HepG2 (cell line): ENCODE results near the gene DNAJB12. TPM values are rescaled to one million over a fixed set of nuclear protein-coding genes. Genes with fewer than 3 reads are reported as not detected.

Source experiments
- ASH2L ChIP-seq: fragments of 300-600, 200-600 bp; sonication (generic); IDR thresholded peaks from 2 replicates; pipeline ENCODE4 v1.7.0; 2017; ENCODE audit warnings: low read depth, mild to moderate bottlenecking, moderate library complexity, mixed read lengths, low read length; ENCODE audit not compliant: insufficient read length
- BCL6 ChIP-seq: IDR thresholded peaks from 2 replicates; pipeline ENCODE4 v1.6.1; 2016; ENCODE audit warnings: missing genetic modification reagents, missing compliant biosample characterization
- HCFC1 ChIP-seq: fragments of 150-350 bp; IDR thresholded peaks from 2 replicates; pipeline ENCODE4 v1.6.1; 2014; ENCODE audit warnings: low read depth, low read length
- IKZF4 ChIP-seq: sonication (generic); formaldehyde crosslinking; IDR thresholded peaks from 2 replicates; pipeline ENCODE4 v1.5.1; 2020; ENCODE audit warnings: borderline replicate concordance, mild to moderate bottlenecking, low read depth, missing genetic modification reagents; ENCODE audit errors: not compliant biosample characterization
- KMT2A ChIP-seq: sonication (generic); formaldehyde crosslinking; IDR thresholded peaks from 2 replicates; pipeline ENCODE4 v1.4.0; 2020; ENCODE audit warnings: missing genetic modification reagents
- NPAS2 ChIP-seq: sonication (generic); formaldehyde crosslinking; IDR thresholded peaks from 2 replicates; pipeline ENCODE4 v1.8.0; 2022; ENCODE audit warnings: mild to moderate bottlenecking, missing genetic modification reagents, borderline replicate concordance
- POLR2A ChIP-seq, 2 experiments: IDR thresholded peaks; 2 replicates each; pipeline ENCODE4 v1.6.1; 2011; ENCODE audit warnings: low read depth in 2 of 2, low read length in 2 of 2, mild to moderate bottlenecking in 1 of 2, moderate library complexity in 1 of 2; ENCODE audit not compliant: insufficient read depth in 1 of 2
- PTBP1 ChIP-seq: fragments of 200-400 bp; formaldehyde crosslinking; IDR thresholded peaks from 2 replicates; pipeline ENCODE4 v1.6.1; 2018; ENCODE audit warnings: low read length, low read depth; ENCODE audit not compliant: poor library complexity, severe bottlenecking
- RORA ChIP-seq: sonication (generic); formaldehyde crosslinking; IDR thresholded peaks from 2 replicates; pipeline ENCODE4 v1.5.0; 2020; ENCODE audit warnings: mild to moderate bottlenecking, missing genetic modification reagents, moderate library complexity
- SIX1 ChIP-seq: sonication (generic); formaldehyde crosslinking; IDR thresholded peaks from 2 replicates; pipeline ENCODE4 v1.4.0; 2020; ENCODE audit warnings: missing genetic modification reagents, borderline replicate concordance
- TRIM24 ChIP-seq: sonication (generic); formaldehyde crosslinking; IDR thresholded peaks from 2 replicates; pipeline ENCODE4 v1.8.0; 2022; ENCODE audit warnings: mild to moderate bottlenecking, missing genetic modification reagents
- ZNF20 ChIP-seq: sonication (generic); formaldehyde crosslinking; IDR thresholded peaks from 2 replicates; pipeline ENCODE4 v1.4.0; 2020; ENCODE audit warnings: mild to moderate bottlenecking, moderate library complexity, missing genetic modification reagents
- ZNF296 ChIP-seq: sonication (generic); formaldehyde crosslinking; conservative IDR thresholded peaks from 2 replicates; pipeline ENCODE4 v1.5.0; 2020; ENCODE audit warnings: mild to moderate bottlenecking, missing genetic modification reagents
- ZNF33B ChIP-seq: sonication (generic); formaldehyde crosslinking; IDR thresholded peaks from 2 replicates; pipeline ENCODE4 v1.5.1; 2020; ENCODE audit warnings: mild to moderate bottlenecking, missing genetic modification reagents
- ZNF761 ChIP-seq: sonication (generic); formaldehyde crosslinking; conservative IDR thresholded peaks from 2 replicates; pipeline ENCODE4 v1.4.0; 2020; ENCODE audit warnings: mild to moderate bottlenecking, missing genetic modification reagents
- ZNF782 ChIP-seq: sonication (generic); formaldehyde crosslinking; IDR thresholded peaks from 2 replicates; pipeline ENCODE4 v1.4.0; 2020; ENCODE audit warnings: missing genetic modification reagents, mild to moderate bottlenecking, borderline replicate concordance
- polyA plus RNA-seq, 8 experiments: library from polyadenylated mRNA; depleted of rRNA in 3 of 8; stranded (reverse) in 7 of 8; unstranded in 1 of 8; fragments of >200 nt; fragmentation: Illumina TruSeq in 4 of 8; extraction: Trizol in 4 of 8; gene quantifications; 2 replicates each; pipeline versions ENCODE4 v1.2.1 to v1.2.3, GENCODE V29; 2011 to 2016; ENCODE audit warnings: low read depth in 4 of 8, missing spikeins in 1 of 8, mixed read lengths in 1 of 8; ENCODE audit not compliant: insufficient read depth in 1 of 8
- total RNA-seq, 5 experiments: library from RNA; depleted of rRNA; stranded (reverse); fragments of >200 nt; fragmentation: Illumina TruSeq; extraction: Trizol; gene quantifications; 2 replicates each; pipeline ENCODE4 v1.2.3, GENCODE V29; 2016; ENCODE audit warnings: low read depth in 1 of 5
- TF ChIP-seq, protein P1 (sequence below): sonication (generic); formaldehyde crosslinking; IDR thresholded peaks from 2 replicates; pipeline ENCODE4 v1.4.0; 2020; ENCODE audit warnings: low read depth, mild to moderate bottlenecking, missing genetic modification reagents
- TF ChIP-seq, protein P2 (sequence below): sonication (generic); formaldehyde crosslinking; IDR thresholded peaks from 2 replicates; pipeline ENCODE4 v1.5.1; 2020; ENCODE audit warnings: mild to moderate bottlenecking, missing genetic modification reagents, borderline replicate concordance
- TF ChIP-seq, protein P3 (sequence below): IDR thresholded peaks from 2 replicates; pipeline ENCODE4 v1.6.1; 2012; ENCODE audit warnings: low read depth, low read length, improper control_type of control experiment
- TF ChIP-seq, protein P4 (sequence below): IDR thresholded peaks from 2 replicates; pipeline ENCODE4 v1.6.1; 2016; ENCODE audit warnings: low read depth, control low read depth
- TF ChIP-seq, protein P5 (sequence below): sonication (generic); formaldehyde crosslinking; IDR thresholded peaks from 2 replicates; pipeline ENCODE4 v1.5.1; 2020; ENCODE audit warnings: missing genetic modification reagents, mild to moderate bottlenecking, borderline replicate concordance
- TF ChIP-seq, protein P6 (sequence below): conservative IDR thresholded peaks from 2 replicates; pipeline ENCODE4 v1.6.1; 2018; ENCODE audit warnings: missing genetic modification reagents

The DNAJB12 gene
- total and polyA plus RNA-seq, 2 of the 13 experiments (the other 11 are each of a cell fraction or from before 2014, with no cell fraction given), result 10.8 to 18.2 TPM

DNA sequence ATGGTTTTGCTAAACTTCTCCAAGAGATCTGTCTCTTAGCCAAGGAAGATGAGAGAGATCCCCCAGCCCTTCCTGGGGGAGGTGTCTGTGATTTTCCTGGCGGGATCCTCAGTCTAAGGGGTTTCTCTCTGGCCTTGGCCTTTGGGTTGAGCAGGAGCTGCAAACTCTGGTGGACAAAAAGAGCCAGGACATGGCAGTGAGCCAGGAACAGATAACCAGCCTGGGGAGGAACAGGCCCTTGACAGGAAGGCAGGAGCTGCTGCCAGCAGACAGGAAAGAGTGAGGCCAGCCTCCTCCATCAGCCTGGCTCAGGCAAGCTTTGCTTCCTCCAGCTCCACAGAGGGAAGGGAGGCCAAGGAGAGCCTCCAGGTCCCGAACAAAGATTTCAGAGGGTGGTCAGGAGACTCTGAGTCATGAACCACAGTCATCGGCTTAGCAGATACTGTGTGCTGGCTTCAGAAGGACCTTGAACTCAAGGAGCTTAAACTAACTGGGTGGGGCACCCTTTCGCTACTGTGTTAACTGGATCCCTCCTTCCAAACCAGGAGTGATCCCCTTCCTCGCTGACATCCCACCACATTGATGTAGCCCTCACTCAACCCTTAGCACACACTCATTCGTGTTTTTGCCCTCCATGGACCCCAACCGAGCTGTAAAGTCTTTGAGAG, 46.3 kb downstream of the DNAJB12 start (continued):
- TF ChIP-seq, protein P1, sequence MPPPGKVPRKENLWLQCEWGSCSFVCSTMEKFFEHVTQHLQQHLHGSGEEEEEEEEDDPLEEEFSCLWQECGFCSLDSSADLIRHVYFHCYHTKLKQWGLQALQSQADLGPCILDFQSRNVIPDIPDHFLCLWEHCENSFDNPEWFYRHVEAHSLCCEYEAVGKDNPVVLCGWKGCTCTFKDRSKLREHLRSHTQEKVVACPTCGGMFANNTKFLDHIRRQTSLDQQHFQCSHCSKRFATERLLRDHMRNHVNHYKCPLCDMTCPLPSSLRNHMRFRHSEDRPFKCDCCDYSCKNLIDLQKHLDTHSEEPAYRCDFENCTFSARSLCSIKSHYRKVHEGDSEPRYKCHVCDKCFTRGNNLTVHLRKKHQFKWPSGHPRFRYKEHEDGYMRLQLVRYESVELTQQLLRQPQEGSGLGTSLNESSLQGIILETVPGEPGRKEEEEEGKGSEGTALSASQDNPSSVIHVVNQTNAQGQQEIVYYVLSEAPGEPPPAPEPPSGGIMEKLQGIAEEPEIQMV (CRISPR knock-in tag), result no peak
- 0 out of 2 replicates have a peak, but pooled peaks have one; percentile 11 for TF ChIP-seq BCL6 (CRISPR knock-in tag)
- no peak for TF ChIP-seq RORA
- TF ChIP-seq, protein P2, sequence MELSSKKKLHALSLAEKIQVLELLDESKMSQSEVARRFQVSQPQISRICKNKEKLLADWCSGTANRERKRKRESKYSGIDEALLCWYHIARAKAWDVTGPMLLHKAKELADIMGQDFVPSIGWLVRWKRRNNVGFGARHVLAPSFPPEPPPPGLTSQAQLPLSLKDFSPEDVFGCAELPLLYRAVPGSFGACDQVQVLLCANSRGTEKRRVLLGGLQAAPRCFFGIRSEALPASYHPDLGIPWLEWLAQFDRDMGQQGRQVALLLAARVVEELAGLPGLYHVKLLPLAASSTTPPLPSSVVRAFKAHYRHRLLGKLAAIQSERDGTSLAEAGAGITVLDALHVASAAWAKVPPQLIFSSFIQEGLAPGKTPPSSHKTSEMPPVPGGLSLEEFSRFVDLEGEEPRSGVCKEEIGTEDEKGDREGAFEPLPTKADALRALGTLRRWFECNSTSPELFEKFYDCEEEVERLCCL (CRISPR knock-in tag), result no peak
- no peak for TF ChIP-seq ZNF296 (CRISPR knock-in tag)
- no peak for TF ChIP-seq SIX1 (CRISPR knock-in tag)
- no peak for TF ChIP-seq NPAS2 (CRISPR knock-in tag)
- no peak for TF ChIP-seq TRIM24 (CRISPR knock-in tag)
- TF ChIP-seq, protein P3, sequence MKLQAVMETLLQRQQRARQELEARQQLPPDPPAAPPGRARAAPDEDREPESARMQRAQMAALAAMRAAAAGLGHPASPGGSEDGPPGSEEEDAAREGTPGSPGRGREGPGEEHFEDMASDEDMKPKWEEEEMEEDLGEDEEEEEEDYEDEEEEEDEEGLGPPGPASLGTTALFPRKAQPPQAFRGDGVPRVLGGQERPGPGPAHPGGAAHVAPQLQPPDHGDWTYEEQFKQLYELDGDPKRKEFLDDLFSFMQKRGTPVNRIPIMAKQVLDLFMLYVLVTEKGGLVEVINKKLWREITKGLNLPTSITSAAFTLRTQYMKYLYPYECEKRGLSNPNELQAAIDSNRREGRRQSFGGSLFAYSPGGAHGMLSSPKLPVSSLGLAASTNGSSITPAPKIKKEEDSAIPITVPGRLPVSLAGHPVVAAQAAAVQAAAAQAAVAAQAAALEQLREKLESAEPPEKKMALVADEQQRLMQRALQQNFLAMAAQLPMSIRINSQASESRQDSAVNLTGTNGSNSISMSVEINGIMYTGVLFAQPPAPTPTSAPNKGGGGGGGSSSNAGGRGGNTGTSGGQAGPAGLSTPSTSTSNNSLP, result no peak
- no peak for TF ChIP-seq ZNF782
- TF ChIP-seq HCFC1, result no peak
- no peak for TF ChIP-seq POLR2A (IDR thresholded peaks at IDR 0.05; ENCODE audit: insufficient read depth in 1 of 2, low read depth in 2 of 2, low read length in 2 of 2)
- TF ChIP-seq, protein P4, sequence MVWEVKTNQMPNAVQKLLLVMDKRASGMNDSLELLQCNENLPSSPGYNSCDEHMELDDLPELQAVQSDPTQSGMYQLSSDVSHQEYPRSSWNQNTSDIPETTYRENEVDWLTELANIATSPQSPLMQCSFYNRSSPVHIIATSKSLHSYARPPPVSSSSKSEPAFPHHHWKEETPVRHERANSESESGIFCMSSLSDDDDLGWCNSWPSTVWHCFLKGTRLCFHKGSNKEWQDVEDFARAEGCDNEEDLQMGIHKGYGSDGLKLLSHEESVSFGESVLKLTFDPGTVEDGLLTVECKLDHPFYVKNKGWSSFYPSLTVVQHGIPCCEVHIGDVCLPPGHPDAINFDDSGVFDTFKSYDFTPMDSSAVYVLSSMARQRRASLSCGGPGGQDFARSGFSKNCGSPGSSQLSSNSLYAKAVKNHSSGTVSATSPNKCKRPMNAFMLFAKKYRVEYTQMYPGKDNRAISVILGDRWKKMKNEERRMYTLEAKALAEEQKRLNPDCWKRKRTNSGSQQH, result no peak
- no peak for TF ChIP-seq ZNF33B
- no peak for TF ChIP-seq ZNF761 (CRISPR knock-in tag)
- TF ChIP-seq PTBP1, result no peak
- TF ChIP-seq, protein P5, sequence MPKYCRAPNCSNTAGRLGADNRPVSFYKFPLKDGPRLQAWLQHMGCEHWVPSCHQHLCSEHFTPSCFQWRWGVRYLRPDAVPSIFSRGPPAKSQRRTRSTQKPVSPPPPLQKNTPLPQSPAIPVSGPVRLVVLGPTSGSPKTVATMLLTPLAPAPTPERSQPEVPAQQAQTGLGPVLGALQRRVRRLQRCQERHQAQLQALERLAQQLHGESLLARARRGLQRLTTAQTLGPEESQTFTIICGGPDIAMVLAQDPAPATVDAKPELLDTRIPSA (CRISPR knock-in tag), result no peak
- TF ChIP-seq ZNF20 (CRISPR knock-in tag), result no peak
- no peak for TF ChIP-seq IKZF4 (CRISPR knock-in tag)
- TF ChIP-seq, protein P6, sequence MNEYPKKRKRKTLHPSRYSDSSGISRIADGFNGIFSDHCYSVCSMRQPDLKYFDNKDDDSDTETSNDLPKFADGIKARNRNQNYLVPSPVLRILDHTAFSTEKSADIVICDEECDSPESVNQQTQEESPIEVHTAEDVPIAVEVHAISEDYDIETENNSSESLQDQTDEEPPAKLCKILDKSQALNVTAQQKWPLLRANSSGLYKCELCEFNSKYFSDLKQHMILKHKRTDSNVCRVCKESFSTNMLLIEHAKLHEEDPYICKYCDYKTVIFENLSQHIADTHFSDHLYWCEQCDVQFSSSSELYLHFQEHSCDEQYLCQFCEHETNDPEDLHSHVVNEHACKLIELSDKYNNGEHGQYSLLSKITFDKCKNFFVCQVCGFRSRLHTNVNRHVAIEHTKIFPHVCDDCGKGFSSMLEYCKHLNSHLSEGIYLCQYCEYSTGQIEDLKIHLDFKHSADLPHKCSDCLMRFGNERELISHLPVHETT, result no peak
- no peak for TF ChIP-seq KMT2A (CRISPR knock-in tag)
- no peak for TF ChIP-seq ASH2L
